ENCODE data around the gene SSBP3.
"Not testable (repeated sequence)": the region's sequence is repeated elsewhere in the genome, so short reads cannot be mapped to it uniquely, and the experiment has no call there.

SSBP3 gene

DNA sequence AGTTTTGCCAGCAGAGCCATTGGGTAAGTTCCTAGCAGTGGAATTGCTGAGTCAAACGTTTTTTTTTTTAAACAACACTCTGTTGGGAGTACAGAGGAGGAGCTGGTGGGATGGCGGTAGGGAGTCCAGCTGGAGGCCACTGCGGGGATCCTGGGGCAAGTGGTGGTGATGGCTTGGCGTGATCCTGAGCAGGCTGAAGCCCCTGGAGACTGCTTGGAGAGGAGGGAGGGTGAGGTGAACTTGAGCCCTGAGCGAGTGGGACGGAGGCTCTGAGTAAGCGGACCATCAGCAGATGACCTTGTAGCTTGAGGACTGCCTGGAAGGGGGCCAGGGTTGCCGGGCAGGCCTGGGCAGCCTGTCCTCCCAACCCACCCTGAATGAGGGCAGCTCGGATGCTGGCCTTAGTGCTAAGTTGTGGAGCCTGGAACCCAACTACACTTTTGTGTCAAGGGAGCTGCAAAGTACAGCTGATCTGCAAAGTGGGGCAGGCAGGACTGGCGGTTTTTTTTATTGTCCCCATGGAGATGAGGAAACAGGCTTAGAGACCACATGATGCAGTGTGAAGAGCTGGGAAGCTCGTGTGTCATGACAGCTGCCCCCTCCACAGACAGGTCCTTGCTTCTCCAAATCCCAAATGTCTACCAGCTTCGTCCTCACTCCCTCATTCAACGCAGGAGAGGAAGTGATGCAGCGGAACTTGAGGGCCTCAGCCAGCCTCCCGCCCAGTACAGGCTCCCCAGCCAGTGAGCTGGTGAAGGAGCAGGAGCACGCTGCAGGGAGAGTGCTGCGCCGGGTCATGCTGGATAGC is 186.0 kb downstream of the SSBP3 start:
- Histone ChIP-seq H3K9ac (peak overlapping the region; percentile 38; the same call in 1 of the 2 replicates), H3K27me3 (no peaks in the 10 kb centered on the region), H3K4me3 (no peak overlapping the region), H3K4me2 (peak overlapping the region; percentile 58), H4K20me1 (peaks cover 74% of the 10 kb centered on the region), H3K27ac (peak overlapping the region; percentile 30; the same call in 1 of the 2 replicates), H3K4me1 (peaks cover 27% of the 10 kb centered on the region), H3K9me3 (no peaks in the 10 kb centered on the region), H3K36me3 (peaks cover 99% of the 10 kb centered on the region)
- no peak for TF ChIP-seq Cebpa-rat (IDR thresholded peaks at IDR 0.05)

GRCh38 chr1:54219688-54220003 is 186.5 kb downstream of the SSBP3 start:
- Histone ChIP-seq H3K9me3 (no peaks in the 10 kb centered on the region), H3K4me3 (no peak overlapping the region), H3K36me3 (peaks cover 99% of the 10 kb centered on the region), H3K4me2 (peak overlapping the region; percentile 58), H4K20me1 (peaks cover 80% of the 10 kb centered on the region), H3K9ac (peak overlapping the region; percentile 38; the same call in 1 of the 2 replicates), H3K4me1 (peaks cover 27% of the 10 kb centered on the region), H3K27ac (no peak overlapping the region), H3K27me3 (no peaks in the 10 kb centered on the region)
- no peak for TF ChIP-seq Cebpa-rat (IDR thresholded peaks at IDR 0.05)

- Histone ChIP-seq H3K9ac (0 out of 2 replicates have a peak overlapping the region, but pooled peaks have one; percentile 18), H4K20me1 (peaks cover 84% of the 10 kb centered on the region), H3K4me3 (no peak overlapping the region), H3K9me3 (no peaks in the 10 kb centered on the region), H3K27me3 (no peaks in the 10 kb centered on the region), H3K4me1 (peaks cover 27% of the 10 kb centered on the region), H3K4me2 (no peak overlapping the region), H3K27ac (peak overlapping the region; percentile 45; the same call in 1 of the 2 replicates), H3K36me3 (peaks cover 100% of the 10 kb centered on the region)
- TF ChIP-seq Cebpa-rat (IDR thresholded peaks at IDR 0.05): no peak
These were observed 187.1 kb downstream of the SSBP3 start for GRCh38 chr1:54218883-54219687.

DNA sequence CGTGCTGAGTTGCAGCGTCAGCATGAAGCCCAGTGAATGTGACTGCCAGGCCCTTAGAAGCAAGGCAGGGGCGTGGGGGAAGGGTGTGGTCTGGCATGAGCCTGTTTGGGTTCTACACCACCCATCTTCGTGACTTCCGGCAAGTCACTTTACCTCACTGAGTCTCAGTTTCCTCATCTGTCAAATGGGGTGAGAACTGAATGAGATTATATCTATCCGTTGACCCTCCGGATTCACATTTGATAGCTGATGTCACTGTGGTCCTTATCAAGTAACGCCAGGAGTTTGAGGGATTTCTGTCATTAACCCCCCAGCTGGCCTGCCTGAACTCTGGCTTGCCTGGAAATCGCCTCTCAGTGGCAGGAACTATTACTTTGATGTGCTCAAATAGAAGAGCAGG is 190.7 kb downstream of the SSBP3 start:
- H3K4me2 ChIP-seq: no peak overlapping the region
- TF ChIP-seq Cebpa-rat (IDR thresholded peaks at IDR 0.05): no peak
- no peak overlapping the region for H3K9ac ChIP-seq
- no peaks in the 10 kb centered on the region for H3K9me3 ChIP-seq
- no peak overlapping the region for H3K4me3 ChIP-seq
- H3K4me1 ChIP-seq: peaks cover 17% of the 10 kb centered on the region
- no peaks in the 10 kb centered on the region for H3K27me3 ChIP-seq
- H3K36me3 ChIP-seq: peaks cover 100% of the 10 kb centered on the region
- peaks cover 76% of the 10 kb centered on the region for H4K20me1 ChIP-seq
- H3K27ac ChIP-seq: no peak overlapping the region

- H3K4me2 ChIP-seq: no peak overlapping the region
- no peak for TF ChIP-seq Cebpa-rat (IDR thresholded peaks at IDR 0.05)
- H3K4me1 ChIP-seq: no peaks in the 10 kb centered on the region
- H3K27ac ChIP-seq: no peak overlapping the region
- H3K27me3 ChIP-seq: no peaks in the 10 kb centered on the region
- no peaks in the 10 kb centered on the region for H3K9me3 ChIP-seq
- no peak overlapping the region for H3K4me3 ChIP-seq
- H4K20me1 ChIP-seq: peaks cover 55% of the 10 kb centered on the region
- no peak overlapping the region for H3K9ac ChIP-seq
- peaks cover 100% of the 10 kb centered on the region for H3K36me3 ChIP-seq
These were observed 193.3 kb downstream of the SSBP3 start for GRCh38 chr1:54212872-54213271.

GRCh38 chr1:54207896-54208295 is 198.3 kb downstream of the SSBP3 start:
- not testable (repeated sequence) for H3K4me1 ChIP-seq, H3K27ac ChIP-seq, H3K9me3 ChIP-seq, H3K4me3 ChIP-seq, H3K27me3 ChIP-seq, H3K4me2 ChIP-seq, H3K9ac ChIP-seq
- H4K20me1 ChIP-seq: peaks cover 47% of the 10 kb centered on the region
- peaks cover 95% of the 10 kb centered on the region for H3K36me3 ChIP-seq

- no peaks in the 10 kb centered on the region for H3K9me3 ChIP-seq
- no peak overlapping the region for H3K4me2 ChIP-seq
- peaks cover 95% of the 10 kb centered on the region for H3K36me3 ChIP-seq
- H3K4me3 ChIP-seq: no peak overlapping the region
- TF ChIP-seq Cebpa-rat (IDR thresholded peaks at IDR 0.05): no peak
- H3K27ac ChIP-seq: no peak overlapping the region
- H3K9ac ChIP-seq: no peak overlapping the region
- H3K4me1 ChIP-seq: peaks cover 6% of the 10 kb centered on the region
- no peaks in the 10 kb centered on the region for H3K27me3 ChIP-seq
- H4K20me1 ChIP-seq: peaks cover 49% of the 10 kb centered on the region
These were observed 198.9 kb downstream of the SSBP3 start for GRCh38 chr1:54207287-54207686.

DNA sequence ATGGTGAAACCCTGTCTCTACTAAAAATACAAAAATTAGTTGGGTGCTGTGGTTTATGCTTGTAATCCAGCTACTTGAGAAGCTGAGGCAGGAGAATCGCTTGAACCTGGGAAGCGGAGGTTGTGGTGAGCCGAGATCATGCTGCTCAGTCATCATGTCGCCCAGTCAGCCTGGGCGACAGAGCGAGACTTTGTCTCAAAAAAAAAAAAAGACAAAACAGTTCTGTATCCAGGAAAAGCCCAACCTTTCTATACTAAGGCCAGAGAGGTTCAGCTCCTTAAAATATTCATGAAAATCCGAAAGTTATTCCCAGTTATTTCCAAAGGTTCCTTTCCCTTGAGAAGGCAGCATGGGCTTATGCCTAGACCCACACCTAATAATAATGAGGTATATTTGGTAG is 202.0 kb downstream of the SSBP3 start:
- Histone ChIP-seq H3K4me2 (no peak overlapping the region), H3K27me3 (no peaks in the 10 kb centered on the region), H3K9ac (no peak overlapping the region), H3K27ac (no peak overlapping the region), H3K4me3 (no peak overlapping the region), H3K4me1 (peaks cover 28% of the 10 kb centered on the region), H4K20me1 (peaks cover 56% of the 10 kb centered on the region), H3K9me3 (no peaks in the 10 kb centered on the region), H3K36me3 (peaks cover 69% of the 10 kb centered on the region)
- no peak for TF ChIP-seq Cebpa-rat (IDR thresholded peaks at IDR 0.05)

GRCh38 chr1:54200519-54200997 is 205.6 kb downstream of the SSBP3 start:
- peak overlapping the region; percentile 85 for H3K27ac ChIP-seq
- peak overlapping the region; percentile 94 for H3K4me3 ChIP-seq
- peaks cover 33% of the 10 kb centered on the region for H3K4me1 ChIP-seq
- peak overlapping the region; percentile 91 for H3K9ac ChIP-seq
- H3K27me3 ChIP-seq: no peaks in the 10 kb centered on the region
- peaks cover 42% of the 10 kb centered on the region for H4K20me1 ChIP-seq
- H3K36me3 ChIP-seq: peaks cover 44% of the 10 kb centered on the region
- TF ChIP-seq Cebpa-rat (IDR thresholded peaks at IDR 0.05): no peak
- H3K4me2 ChIP-seq: peak overlapping the region; percentile 95
- no peaks in the 10 kb centered on the region for H3K9me3 ChIP-seq
